Activated naive CD8-positive, alpha-beta T cell (primary cell): ENCODE measurements around the gene ACVR1.

Source experiments
- H3K27ac Mint-ChIP-seq: one replicate; pipeline ENCODE4 v1.8.0; 2021; ENCODE audit warnings: mixed read lengths
- H3K27me3 Mint-ChIP-seq: one replicate; pipeline ENCODE4 v1.8.0; 2021; ENCODE audit warnings: mixed read lengths
- H3K36me3 Mint-ChIP-seq: one replicate; pipeline ENCODE4 v1.8.0; 2021; ENCODE audit warnings: mixed read lengths
- H3K4me1 Mint-ChIP-seq: one replicate; pipeline ENCODE4 v1.8.0; 2021; ENCODE audit warnings: low read depth, mixed read lengths
- H3K4me3 Mint-ChIP-seq: one replicate; pipeline ENCODE4 v1.8.0; 2021; ENCODE audit warnings: mild to moderate bottlenecking, mixed read lengths
- H3K9me3 Mint-ChIP-seq: one replicate; pipeline ENCODE4 v1.8.0; 2021; ENCODE audit warnings: low read depth, mixed read lengths

ACVR1 gene

GRCh38 chr2:157876066-157876785 lies at the start of gene ACVR1:
ACVR1 (minus strand) TSS chr2:157876330; CDS start chr2:157799493, 76,837 bp downstream.
- H3K4me3 Mint-ChIP-seq = peak within 1 kb of the TSS; percentile 92
- H3K36me3 Mint-ChIP-seq = peaks cover 2% of the 10 kb centered on the region
- H3K9me3 Mint-ChIP-seq = no peaks in the 10 kb centered on the region
- peak within 1 kb of the TSS; percentile 89 for H3K27ac Mint-ChIP-seq
- H3K27me3 Mint-ChIP-seq = no peaks in the 10 kb centered on the region
- peaks cover 44% of the 10 kb centered on the region for H3K4me1 Mint-ChIP-seq

GRCh38 chr2:157925071-157925470 lies 48.9 kb upstream of the ACVR1 start:
- peaks cover 3% of the 10 kb centered on the region for H3K36me3 Mint-ChIP-seq

GRCh38 chr2:157923598-157924217 lies 47.6 kb upstream of the ACVR1 start:
- no peaks in the 10 kb centered on the region for H3K9me3 Mint-ChIP-seq
- peaks cover 2% of the 10 kb centered on the region for H3K4me1 Mint-ChIP-seq
- H3K36me3 Mint-ChIP-seq = no peaks in the 10 kb centered on the region
- no peak overlapping the region for H3K4me3 Mint-ChIP-seq
- H3K27me3 Mint-ChIP-seq = peaks cover 1% of the 10 kb centered on the region
- H3K27ac Mint-ChIP-seq = no peak overlapping the region

More at GRCh38 chr2:157925071-157925470, 48.9 kb upstream of the ACVR1 start:
- Mint-ChIP-seq H3K27ac (no peak overlapping the region), H3K4me1 (peaks cover 2% of the 10 kb centered on the region), H3K4me3 (no peak overlapping the region), H3K9me3 (no peaks in the 10 kb centered on the region), H3K27me3 (peaks cover 1% of the 10 kb centered on the region)

- Mint-ChIP-seq H3K27me3 (peaks cover 1% of the 10 kb centered on the region), H3K4me1 (peaks cover 2% of the 10 kb centered on the region), H3K9me3 (no peaks in the 10 kb centered on the region), H3K27ac (no peak overlapping the region), H3K4me3 (no peak overlapping the region), H3K36me3 (no peaks in the 10 kb centered on the region)
Measured at GRCh38 chr2:157922815-157923214, 46.7 kb upstream of the ACVR1 start.

- H3K36me3 Mint-ChIP-seq = no peaks in the 10 kb centered on the region
- H3K9me3 Mint-ChIP-seq = no peaks in the 10 kb centered on the region
- H3K27me3 Mint-ChIP-seq = peaks cover 1% of the 10 kb centered on the region
- peaks cover 2% of the 10 kb centered on the region for H3K4me1 Mint-ChIP-seq
- H3K27ac Mint-ChIP-seq = no peak overlapping the region
- H3K4me3 Mint-ChIP-seq = no peak overlapping the region
Measured at GRCh38 chr2:157922336-157922735, 46.2 kb upstream of the ACVR1 start.

GRCh38 chr2:157920736-157921135 lies 44.6 kb upstream of the ACVR1 start:
- Mint-ChIP-seq H3K4me1 (peaks cover 2% of the 10 kb centered on the region), H3K27ac (no peak overlapping the region), H3K4me3 (no peak overlapping the region), H3K27me3 (peaks cover 1% of the 10 kb centered on the region), H3K36me3 (no peaks in the 10 kb centered on the region), H3K9me3 (no peaks in the 10 kb centered on the region)

- H3K36me3 Mint-ChIP-seq = no peaks in the 10 kb centered on the region
- no peak overlapping the region for H3K27ac Mint-ChIP-seq
- H3K4me3 Mint-ChIP-seq = no peak overlapping the region
- peaks cover 2% of the 10 kb centered on the region for H3K4me1 Mint-ChIP-seq
- H3K9me3 Mint-ChIP-seq = no peaks in the 10 kb centered on the region
- H3K27me3 Mint-ChIP-seq = no peaks in the 10 kb centered on the region
Measured at GRCh38 chr2:157919181-157919580, 43.1 kb upstream of the ACVR1 start.

- H3K27me3 Mint-ChIP-seq = no peaks in the 10 kb centered on the region
- H3K4me1 Mint-ChIP-seq = peaks cover 2% of the 10 kb centered on the region
- H3K4me3 Mint-ChIP-seq = no peak overlapping the region
- H3K36me3 Mint-ChIP-seq = peaks cover 2% of the 10 kb centered on the region
- H3K9me3 Mint-ChIP-seq = no peaks in the 10 kb centered on the region
- no peak overlapping the region for H3K27ac Mint-ChIP-seq
Measured at GRCh38 chr2:157918319-157918718, 42.2 kb upstream of the ACVR1 start.

GRCh38 chr2:157911750-157912149 lies 35.6 kb upstream of the ACVR1 start:
- Mint-ChIP-seq H3K4me3 (no peak overlapping the region), H3K27ac (no peak overlapping the region), H3K36me3 (peaks cover 3% of the 10 kb centered on the region), H3K9me3 (no peaks in the 10 kb centered on the region), H3K27me3 (no peaks in the 10 kb centered on the region), H3K4me1 (no peaks in the 10 kb centered on the region)

GRCh38 chr2:157911246-157911645 lies 35.1 kb upstream of the ACVR1 start:
- Mint-ChIP-seq H3K36me3 (peaks cover 3% of the 10 kb centered on the region), H3K9me3 (no peaks in the 10 kb centered on the region), H3K4me3 (no peak overlapping the region), H3K27me3 (no peaks in the 10 kb centered on the region), H3K27ac (no peak overlapping the region), H3K4me1 (no peaks in the 10 kb centered on the region)

GRCh38 chr2:157905092-157905491 lies 29.0 kb upstream of the ACVR1 start:
- no peaks in the 10 kb centered on the region for H3K27me3 Mint-ChIP-seq
- no peak overlapping the region for H3K4me3 Mint-ChIP-seq
- H3K36me3 Mint-ChIP-seq = no peaks in the 10 kb centered on the region
- no peak overlapping the region for H3K27ac Mint-ChIP-seq
- peaks cover 24% of the 10 kb centered on the region for H3K4me1 Mint-ChIP-seq
- no peaks in the 10 kb centered on the region for H3K9me3 Mint-ChIP-seq

GRCh38 chr2:157903626-157904025 lies 27.5 kb upstream of the ACVR1 start:
- no peaks in the 10 kb centered on the region for H3K36me3 Mint-ChIP-seq
- no peak overlapping the region for H3K4me3 Mint-ChIP-seq
- H3K4me1 Mint-ChIP-seq = peaks cover 38% of the 10 kb centered on the region
- H3K9me3 Mint-ChIP-seq = no peaks in the 10 kb centered on the region
- H3K27me3 Mint-ChIP-seq = no peaks in the 10 kb centered on the region
- H3K27ac Mint-ChIP-seq = peak overlapping the region; percentile 28

GRCh38 chr2:157903151-157903550 lies 27.0 kb upstream of the ACVR1 start:
- Mint-ChIP-seq H3K4me3 (no peak overlapping the region), H3K4me1 (peaks cover 43% of the 10 kb centered on the region), H3K27ac (no peak overlapping the region), H3K27me3 (no peaks in the 10 kb centered on the region), H3K36me3 (no peaks in the 10 kb centered on the region), H3K9me3 (no peaks in the 10 kb centered on the region)

GRCh38 chr2:157902692-157903091 lies 26.6 kb upstream of the ACVR1 start:
- Mint-ChIP-seq H3K27me3 (no peaks in the 10 kb centered on the region), H3K27ac (peak overlapping the region; percentile 66), H3K4me3 (no peak overlapping the region), H3K36me3 (peaks cover 2% of the 10 kb centered on the region), H3K9me3 (peaks cover 3% of the 10 kb centered on the region), H3K4me1 (peaks cover 48% of the 10 kb centered on the region)

- H3K36me3 Mint-ChIP-seq = peaks cover 3% of the 10 kb centered on the region
- peak overlapping the region; percentile 100 for H3K27ac Mint-ChIP-seq
- peaks cover 4% of the 10 kb centered on the region for H3K9me3 Mint-ChIP-seq
- no peak overlapping the region for H3K4me3 Mint-ChIP-seq
- H3K4me1 Mint-ChIP-seq = peaks cover 61% of the 10 kb centered on the region
- no peaks in the 10 kb centered on the region for H3K27me3 Mint-ChIP-seq
Measured at GRCh38 chr2:157901325-157901724, 25.2 kb upstream of the ACVR1 start.

- H3K9me3 Mint-ChIP-seq = peaks cover 4% of the 10 kb centered on the region
- H3K27me3 Mint-ChIP-seq = no peaks in the 10 kb centered on the region
- H3K4me3 Mint-ChIP-seq = no peak overlapping the region
- H3K36me3 Mint-ChIP-seq = peaks cover 3% of the 10 kb centered on the region
- peaks cover 66% of the 10 kb centered on the region for H3K4me1 Mint-ChIP-seq
- H3K27ac Mint-ChIP-seq = peak overlapping the region; percentile 100
Measured at GRCh38 chr2:157900684-157901083, 24.6 kb upstream of the ACVR1 start.
